KOPT-K1 (cell line): ENCODE measurements around the gene CPXM2.

Experiments
- H3K27ac ChIP-seq: fragments of 200-600 bp; sonication (generic); 2 replicates; pipeline ENCODE4 v1.5.1; 2016; ENCODE audit warnings: antibody characterized with exemption, mild to moderate bottlenecking, low read depth, low read length; ENCODE audit not compliant: poor library complexity, severe bottlenecking
- H3K36me3 ChIP-seq: fragments of 200-600 bp; sonication (generic); 2 replicates; pipeline ENCODE4 v1.5.1; 2017; ENCODE audit warnings: antibody characterized with exemption, mild to moderate bottlenecking, low read length, moderate library complexity; ENCODE audit not compliant: insufficient read depth
- H3K9me3 ChIP-seq: fragments of 200-600 bp; sonication (generic); 2 replicates; pipeline ENCODE4 v1.5.1; 2017; ENCODE audit warnings: antibody characterized with exemption, low read length, mild to moderate bottlenecking; ENCODE audit not compliant: insufficient read depth, poor library complexity, severe bottlenecking

The CPXM2 gene

DNA sequence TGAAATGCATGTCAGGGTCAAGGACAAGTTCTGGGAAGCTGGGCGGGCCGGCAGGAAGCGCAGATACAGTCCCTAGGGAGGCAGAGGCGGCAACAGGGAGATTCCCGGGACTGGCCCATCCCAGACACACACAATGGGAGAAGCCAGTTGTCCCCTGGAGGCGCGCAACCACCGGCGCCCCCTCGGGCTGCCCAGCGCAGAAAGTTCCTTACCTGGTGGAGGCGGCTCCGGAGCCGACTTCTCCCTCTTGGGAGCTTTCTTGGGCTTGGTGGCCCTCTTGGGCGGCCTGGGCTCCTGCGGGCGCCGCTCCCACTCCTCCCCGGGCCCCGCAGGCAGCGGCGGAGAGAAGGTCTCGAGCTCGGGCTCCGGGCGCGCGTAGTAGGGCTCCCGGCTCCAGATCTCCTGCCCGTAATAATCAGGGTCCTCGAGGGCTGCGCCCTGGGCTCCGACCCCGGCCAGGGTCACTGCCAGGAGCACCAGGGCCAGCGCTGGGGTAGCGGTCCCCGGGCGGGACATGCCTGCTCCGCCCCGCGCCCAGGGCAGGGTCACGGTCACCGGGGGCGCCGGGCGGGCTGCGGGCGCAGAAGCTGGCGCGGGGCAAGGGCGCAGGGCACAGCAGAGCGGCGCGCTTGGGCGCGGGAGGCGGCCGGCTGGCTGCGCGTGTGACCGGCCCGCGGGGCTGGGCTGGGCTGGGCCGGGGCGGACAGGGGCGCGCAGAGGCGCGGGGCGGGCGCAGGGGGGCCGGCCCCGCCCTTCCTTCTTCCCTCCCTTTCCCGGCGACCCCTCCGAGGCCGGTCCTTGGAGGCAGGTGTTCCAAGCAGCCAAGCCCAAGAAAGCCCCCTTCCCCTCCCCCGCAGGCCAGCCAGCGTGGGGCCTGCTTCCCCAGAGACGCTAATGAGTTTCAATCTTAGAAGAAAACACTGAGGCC is at the start of gene CPXM2:
TSS of gene CPXM2 (minus strand) at position 664 of the 928 bp plus-strand sequence. CDS start at position 516, 148 bp downstream.
- Histone ChIP-seq H3K9me3 (no peaks in the 10 kb centered on the region), H3K27ac (no peak within 1 kb of the TSS), H3K36me3 (no peaks in the 10 kb centered on the region)

DNA sequence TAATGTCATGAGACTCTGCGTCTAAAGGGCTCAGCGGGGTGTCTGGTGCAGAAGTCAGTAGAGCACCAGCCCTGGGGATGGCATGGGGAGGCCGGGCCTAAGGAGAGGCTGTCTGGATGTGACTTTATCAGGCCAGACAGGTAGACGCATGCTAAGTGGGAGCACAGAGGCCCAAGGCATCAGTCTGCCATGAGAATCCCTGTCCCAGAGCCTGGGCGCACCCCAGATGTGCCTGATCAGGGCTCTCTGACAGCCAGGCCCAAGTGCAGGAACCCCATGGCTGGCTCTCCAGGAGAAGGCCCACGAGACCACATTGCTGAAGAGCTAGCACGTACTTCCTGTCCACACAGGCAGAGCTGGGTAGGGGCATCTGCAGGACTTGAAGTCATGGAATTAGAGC is 48.0 kb upstream of the CPXM2 start:
- Histone ChIP-seq H3K27ac (no peak overlapping the region), H3K9me3 (no peaks in the 10 kb centered on the region), H3K36me3 (no peaks in the 10 kb centered on the region)

DNA sequence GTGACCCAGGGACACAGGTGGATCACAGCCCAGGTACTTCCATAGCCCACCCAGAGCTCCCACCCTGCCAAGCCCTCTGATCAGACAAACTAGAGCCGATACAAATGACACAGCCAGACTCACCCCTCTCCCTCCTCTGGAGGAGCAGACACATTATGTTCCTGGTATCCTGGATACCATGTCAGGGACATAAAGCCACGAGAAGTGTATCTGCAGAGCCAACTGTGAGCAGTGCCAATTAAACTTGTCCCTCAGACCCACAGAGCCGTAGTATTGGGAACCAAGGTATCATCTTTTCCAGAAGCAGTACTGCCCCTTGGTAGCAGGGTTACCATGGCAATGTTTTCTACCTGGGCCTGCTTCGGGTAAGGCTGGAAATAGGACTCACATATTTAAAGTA is 47.3 kb upstream of the CPXM2 start:
- H3K9me3 ChIP-seq = no peaks in the 10 kb centered on the region

DNA sequence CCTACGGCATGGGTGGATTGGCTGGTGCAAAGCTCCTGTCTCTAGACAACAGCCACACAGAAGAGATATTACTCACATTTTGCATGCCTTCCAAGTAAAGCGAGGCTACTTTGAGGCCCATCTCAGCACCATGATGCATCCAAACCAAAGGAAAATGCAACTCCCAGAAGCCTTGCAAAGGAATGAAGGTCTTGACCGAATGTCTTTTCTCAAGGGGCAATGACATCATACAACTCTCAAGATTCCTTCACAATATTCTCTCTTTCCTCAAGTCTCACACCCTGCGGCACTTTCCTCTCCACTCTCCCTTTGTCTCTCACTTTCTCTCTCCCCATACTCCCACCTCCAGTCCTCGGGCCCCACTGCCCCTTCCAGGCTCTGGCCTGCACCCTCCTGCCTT is 44.8 kb upstream of the CPXM2 start:
- Histone ChIP-seq H3K36me3 (no peaks in the 10 kb centered on the region), H3K27ac (no peak overlapping the region), H3K9me3 (peaks cover 11% of the 10 kb centered on the region)

More for the DNA sequence above, 47.3 kb upstream of the CPXM2 start:
- no peaks in the 10 kb centered on the region for H3K36me3 ChIP-seq
- no peak overlapping the region for H3K27ac ChIP-seq

DNA sequence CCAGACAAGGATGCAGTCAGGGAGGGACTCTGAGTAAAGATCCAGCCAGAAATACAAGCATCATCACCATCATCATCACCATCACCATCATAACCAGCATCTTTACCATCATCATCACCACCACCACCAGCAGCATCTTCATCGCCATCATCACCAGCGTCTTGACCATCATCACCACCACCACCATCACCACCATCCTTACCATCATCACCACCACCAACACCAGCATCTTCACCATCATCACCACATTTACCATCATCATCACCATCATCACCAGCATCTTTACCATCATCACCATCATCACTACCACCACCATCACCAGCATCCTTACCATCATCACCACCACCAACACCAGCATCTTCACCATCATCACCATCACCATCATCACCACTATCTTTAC is 44.1 kb upstream of the CPXM2 start:
- Histone ChIP-seq H3K36me3 (no peaks in the 10 kb centered on the region), H3K9me3 (peaks cover 18% of the 10 kb centered on the region), H3K27ac (no peak overlapping the region)

DNA sequence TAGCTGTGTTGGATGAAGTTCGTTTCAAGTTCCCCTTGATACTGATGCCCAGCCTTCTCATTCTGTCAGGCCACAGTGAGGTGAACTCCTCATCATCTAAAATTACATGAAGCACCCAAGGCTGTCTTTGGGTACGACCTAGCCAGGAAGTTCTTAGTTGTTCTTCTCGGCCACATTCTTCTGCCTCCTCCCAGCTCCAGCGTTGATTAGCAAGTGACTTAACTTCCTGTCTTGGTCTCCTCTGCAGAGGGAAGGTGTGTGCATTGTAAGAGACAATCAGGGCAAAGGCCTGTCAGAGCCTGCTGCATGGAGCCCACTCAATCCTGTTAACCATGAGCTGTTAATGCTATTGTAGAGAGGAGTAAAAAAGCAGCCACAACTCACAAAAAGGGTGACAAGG is 43.2 kb upstream of the CPXM2 start:
- Histone ChIP-seq H3K27ac (no peak overlapping the region), H3K9me3 (peaks cover 23% of the 10 kb centered on the region), H3K36me3 (no peaks in the 10 kb centered on the region)

DNA sequence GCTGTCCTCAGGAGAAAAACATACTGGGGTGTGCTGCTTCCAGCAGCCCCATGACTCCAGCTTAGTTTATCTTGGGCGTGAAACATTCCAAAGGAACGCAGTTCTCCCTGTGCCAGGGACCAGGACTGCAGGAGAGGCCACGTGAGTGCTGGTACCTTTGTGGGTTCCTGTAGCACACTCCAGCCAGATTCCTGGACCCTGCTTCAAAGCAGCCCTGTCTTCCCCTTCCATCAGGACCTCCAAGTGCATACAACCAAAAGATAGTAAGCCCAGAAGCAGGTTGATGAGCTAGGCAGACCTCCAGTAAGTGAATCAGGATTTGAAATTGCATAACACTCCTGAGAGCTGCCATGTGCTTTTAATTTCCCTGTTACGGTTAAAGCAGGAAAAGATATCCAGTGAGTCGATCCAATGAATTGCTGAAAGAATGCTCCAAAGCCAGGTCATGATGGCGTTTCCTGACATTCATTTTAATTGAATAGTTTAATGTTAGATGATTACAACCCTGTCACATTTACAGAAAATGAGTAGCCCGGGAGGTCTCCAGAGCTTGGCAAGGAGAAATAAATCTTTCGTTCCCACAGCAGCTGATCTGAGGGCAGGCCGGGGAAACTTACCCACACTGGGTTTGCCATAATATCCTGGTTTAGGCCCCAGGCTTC is 38.9 kb upstream of the CPXM2 start:
- H3K27ac ChIP-seq = no peak overlapping the region
- peaks cover 24% of the 10 kb centered on the region for H3K9me3 ChIP-seq
- H3K36me3 ChIP-seq = no peaks in the 10 kb centered on the region

DNA sequence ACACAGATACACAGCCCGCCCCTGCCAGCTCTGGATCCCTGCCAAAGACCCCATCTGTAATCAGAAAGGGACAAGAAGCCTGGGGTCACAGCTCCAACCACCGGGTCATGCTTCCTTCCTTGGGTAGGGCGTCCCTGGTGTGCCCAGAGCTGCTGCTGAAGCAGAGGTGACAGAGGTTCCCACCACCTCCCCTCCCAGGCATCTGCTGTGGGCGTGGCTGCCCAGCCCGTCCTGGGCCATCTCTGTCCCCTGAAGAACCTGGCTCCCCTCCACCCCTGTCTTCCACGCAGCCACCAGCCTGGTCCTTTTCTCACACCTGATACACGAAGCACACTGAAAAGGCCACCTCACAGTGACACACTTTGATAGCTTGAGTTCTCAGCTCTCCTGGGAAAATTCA is 38.2 kb upstream of the CPXM2 start:
- Histone ChIP-seq H3K36me3 (no peaks in the 10 kb centered on the region), H3K27ac (no peak overlapping the region), H3K9me3 (peaks cover 24% of the 10 kb centered on the region)

DNA sequence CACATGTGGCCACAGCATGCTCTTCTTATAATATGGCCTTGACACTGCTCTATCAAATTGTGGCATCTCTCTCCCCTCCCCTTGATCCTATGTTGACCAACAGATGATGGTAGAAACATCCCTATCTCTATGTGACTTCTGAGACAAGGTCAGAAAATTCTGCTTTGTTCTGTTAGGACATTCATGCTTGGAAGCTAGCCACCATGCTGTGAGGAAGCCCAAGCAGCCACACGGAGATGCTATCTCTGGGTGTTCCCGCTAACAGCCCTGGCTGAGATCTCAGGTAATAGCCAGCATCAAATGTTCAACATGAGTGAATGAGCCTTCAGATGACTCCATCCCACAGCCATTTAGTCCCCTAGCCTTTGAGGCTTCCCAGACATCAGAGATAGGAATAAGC is 36.8 kb upstream of the CPXM2 start:
- Histone ChIP-seq H3K9me3 (peaks cover 24% of the 10 kb centered on the region), H3K36me3 (no peaks in the 10 kb centered on the region), H3K27ac (no peak overlapping the region)

DNA sequence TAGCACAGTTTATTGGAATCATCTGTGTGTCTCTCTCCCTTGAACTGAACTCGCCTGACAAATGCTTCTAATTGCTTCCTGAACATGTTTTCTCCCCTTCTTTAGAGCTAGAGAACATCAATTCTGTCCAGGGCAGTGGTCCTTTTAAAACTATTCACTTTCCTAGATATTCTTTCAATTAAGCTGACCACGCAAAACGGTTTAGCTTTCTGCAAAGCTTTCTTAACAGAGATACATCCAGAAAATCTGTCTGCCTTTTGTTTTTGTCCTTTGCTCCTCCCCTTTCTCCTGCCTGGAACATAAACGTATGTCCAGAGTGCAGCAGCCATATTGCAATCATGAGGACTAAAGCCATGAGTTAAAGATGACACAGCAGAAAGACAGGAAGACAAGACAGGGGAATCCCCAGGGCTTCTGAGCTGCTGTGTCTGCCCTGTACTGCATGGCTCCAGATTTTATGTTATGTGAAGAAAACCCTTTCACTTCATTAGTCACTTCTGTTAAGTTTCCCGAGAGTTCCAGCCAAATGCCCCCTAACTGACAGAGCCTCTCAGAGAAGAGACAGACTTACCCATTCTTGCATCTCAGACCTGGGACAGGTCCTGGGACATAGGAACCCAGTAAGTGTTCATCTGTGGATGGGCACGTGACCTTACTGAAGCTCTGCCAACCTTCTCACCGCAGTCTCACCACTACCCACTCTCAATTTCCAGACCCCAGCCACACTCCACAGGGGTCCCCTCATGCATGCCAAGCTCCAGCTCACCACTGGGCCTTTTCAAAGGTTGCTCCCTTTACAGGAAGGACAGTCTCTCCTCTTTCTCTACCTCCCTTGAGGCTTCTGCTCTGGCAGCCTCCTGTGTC is 35.0 kb upstream of the CPXM2 start:
- H3K27ac ChIP-seq = no peak overlapping the region
- H3K9me3 ChIP-seq = peaks cover 15% of the 10 kb centered on the region
- no peaks in the 10 kb centered on the region for H3K36me3 ChIP-seq

DNA sequence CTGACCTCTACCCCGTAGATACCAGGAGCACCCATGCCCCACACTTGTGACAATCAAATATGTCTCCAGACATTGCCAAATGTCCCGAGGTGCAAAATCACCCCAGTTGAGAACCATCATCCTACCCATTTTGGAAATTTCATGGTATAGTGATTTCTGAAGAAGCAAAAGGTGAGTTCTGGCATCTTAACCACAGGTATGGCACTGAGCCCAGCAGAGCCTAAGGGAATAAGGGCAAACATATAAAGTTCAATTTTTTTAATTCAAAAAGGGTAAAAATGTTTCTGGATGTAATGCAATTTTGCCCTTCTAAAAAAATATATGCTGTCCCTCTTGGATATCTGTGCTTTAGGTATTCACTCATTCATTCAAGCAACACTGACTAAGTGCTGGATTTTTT is 30.5 kb upstream of the CPXM2 start:
- Histone ChIP-seq H3K36me3 (no peaks in the 10 kb centered on the region), H3K9me3 (peaks cover 22% of the 10 kb centered on the region)

DNA sequence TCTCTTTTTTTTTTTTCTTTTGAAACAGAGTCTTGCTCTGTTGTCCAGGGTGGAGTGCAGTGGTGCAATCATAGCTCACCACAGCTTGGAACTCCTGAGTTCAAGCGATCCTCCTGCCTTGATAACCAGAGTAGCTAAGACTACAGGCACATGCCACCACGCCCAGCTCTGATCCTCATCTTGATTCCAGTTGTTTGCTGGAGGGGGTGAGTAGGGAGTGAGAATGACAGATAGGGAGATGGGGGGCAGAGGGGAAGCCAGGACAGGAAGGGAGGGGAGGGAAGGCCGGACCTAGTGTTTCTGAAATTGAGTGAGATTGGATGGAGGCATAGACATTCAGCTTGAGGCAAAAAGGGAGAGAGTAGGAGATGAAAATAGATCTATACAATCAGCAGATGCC is 25.2 kb upstream of the CPXM2 start:
- Histone ChIP-seq H3K27ac (no peak overlapping the region), H3K9me3 (peaks cover 22% of the 10 kb centered on the region)

More for the DNA sequence above, 30.5 kb upstream of the CPXM2 start:
- H3K27ac ChIP-seq = no peak overlapping the region

DNA sequence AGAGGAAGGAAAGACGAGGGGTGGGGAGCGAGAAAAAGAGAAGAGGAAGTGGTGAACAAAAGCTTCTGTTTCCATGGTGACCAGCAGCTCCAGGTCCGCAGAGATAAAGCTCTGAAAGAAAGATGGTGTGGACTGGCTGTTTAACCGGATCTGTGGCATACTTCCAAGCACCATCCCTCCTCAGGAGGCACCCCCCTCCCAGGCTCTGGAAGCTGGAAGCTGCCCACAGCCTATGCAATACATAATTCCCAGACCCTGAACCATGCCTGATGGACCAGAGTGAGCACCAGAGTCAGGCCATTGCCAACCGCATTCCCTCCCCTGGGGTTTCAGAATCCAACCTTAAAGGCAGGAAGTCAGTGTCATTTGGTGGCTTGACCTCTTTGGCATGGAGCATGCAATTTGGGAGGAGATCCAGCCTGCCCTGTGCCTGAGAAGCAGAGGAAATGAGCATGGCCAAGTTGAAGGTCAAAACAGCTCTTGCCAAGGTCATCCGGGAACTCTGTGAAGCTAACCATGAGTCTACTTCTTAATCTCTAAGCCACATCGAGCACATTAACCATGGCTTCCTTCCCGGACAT is 22.2 kb upstream of the CPXM2 start:
- no peaks in the 10 kb centered on the region for H3K36me3 ChIP-seq
- no peak overlapping the region for H3K27ac ChIP-seq
- peaks cover 4% of the 10 kb centered on the region for H3K9me3 ChIP-seq

More for the DNA sequence above, 25.2 kb upstream of the CPXM2 start:
- H3K36me3 ChIP-seq = no peaks in the 10 kb centered on the region

DNA sequence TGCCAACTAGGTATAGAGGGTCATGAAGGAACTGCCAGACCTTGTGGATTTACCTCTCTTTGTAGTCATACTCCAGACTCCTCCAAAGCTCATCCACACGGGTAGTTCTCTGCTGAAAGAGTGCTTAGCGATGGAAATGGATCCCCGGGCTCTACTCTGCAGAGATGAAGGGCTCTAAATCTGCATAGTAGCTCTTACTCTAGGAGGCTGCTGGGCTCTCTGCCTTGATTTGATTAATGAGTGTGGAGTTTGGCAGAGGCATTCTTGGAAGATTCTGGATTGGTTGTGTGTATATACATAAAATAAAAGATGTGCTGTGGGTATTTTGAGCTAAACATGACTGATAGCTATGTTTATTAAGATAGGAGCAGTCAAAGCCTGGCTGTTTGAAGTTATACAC is 21.3 kb upstream of the CPXM2 start:
- Histone ChIP-seq H3K36me3 (no peaks in the 10 kb centered on the region), H3K9me3 (no peaks in the 10 kb centered on the region), H3K27ac (no peak overlapping the region)

DNA sequence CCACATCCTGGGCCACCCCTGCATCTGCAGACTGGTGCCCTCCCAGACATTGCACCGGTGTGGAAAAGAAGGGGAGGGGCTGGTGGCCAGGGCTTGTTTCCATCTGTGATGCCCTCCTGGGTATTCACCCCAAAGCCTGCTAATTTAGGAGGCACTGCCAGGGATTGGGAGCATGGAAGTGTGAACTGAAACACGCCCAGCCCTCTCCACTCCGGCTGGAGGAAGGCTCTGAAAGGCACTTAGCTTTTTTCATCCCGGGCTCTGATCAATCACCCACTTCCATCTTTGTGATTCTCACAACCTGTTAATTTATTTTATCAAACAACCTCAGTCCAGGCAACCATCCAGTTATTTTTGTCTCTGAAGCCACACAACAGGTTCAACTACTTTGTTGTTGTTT is 20.9 kb upstream of the CPXM2 start:
- Histone ChIP-seq H3K9me3 (no peaks in the 10 kb centered on the region), H3K36me3 (no peaks in the 10 kb centered on the region), H3K27ac (no peak overlapping the region)
